EL (cell line): Measurements from ENCODE around the gene DENND2D.
A peak's percentile ranks its signal among the peaks of the same experiment; 100 is the strongest.

Experiments
- DNase-seq: peaks from one replicate; pipeline ENCODE4 v3.0.0-alpha.2; 2016

The DENND2D gene, protein sequence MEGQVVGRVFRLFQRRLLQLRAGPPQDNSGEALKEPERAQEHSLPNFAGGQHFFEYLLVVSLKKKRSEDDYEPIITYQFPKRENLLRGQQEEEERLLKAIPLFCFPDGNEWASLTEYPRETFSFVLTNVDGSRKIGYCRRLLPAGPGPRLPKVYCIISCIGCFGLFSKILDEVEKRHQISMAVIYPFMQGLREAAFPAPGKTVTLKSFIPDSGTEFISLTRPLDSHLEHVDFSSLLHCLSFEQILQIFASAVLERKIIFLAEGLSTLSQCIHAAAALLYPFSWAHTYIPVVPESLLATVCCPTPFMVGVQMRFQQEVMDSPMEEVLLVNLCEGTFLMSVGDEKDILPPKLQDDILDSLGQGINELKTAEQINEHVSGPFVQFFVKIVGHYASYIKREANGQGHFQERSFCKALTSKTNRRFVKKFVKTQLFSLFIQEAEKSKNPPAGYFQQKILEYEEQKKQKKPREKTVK

DNA sequence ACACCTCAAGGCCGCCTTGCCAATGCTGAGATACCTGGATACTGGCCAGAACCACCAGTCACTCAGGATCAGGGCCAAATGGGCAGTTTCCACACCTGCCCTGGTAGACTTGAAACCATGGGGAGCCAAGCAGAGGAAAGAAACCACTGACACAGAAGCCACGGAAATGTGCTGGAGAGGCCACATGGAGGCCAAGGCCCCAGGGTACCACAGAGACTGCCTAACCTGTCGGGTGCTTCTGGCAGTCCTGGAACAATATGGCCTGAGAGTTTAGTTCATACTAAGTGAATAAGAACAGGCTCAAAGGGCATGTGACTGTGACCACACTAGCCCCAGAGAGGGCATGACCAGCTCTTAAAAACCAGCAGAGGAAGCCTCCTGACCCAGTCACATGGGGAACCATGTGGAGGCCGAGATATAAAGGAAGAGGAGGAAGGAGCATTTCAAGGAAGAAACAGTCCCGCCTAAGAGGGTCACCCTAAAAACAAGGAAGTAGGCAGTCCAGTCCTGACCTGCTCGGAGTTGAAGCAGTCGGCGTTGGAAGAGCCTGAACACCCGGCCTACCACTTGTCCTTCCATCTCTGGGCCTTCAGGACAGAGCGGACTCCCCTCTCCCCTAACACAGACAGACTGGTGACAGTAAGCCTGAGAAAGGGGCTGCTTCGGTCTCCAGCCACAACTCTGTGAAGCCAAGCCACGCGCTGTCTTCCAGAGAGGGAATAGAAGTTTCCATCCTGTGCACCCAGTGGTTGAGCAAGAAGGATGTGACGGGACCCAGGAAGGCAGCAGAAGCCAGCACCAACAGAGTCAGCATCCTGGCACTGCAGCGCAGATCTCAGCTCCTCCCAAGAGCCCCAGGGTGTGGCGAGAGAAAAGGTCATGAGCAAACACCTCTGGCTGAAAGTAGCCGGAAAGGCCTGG, at the start of gene DENND2D:
TSS of gene DENND2D (minus strand) at position 766 of the 921 bp plus-strand sequence. CDS start at position 579, 187 bp downstream.
- DNase-seq: no peak

DNA sequence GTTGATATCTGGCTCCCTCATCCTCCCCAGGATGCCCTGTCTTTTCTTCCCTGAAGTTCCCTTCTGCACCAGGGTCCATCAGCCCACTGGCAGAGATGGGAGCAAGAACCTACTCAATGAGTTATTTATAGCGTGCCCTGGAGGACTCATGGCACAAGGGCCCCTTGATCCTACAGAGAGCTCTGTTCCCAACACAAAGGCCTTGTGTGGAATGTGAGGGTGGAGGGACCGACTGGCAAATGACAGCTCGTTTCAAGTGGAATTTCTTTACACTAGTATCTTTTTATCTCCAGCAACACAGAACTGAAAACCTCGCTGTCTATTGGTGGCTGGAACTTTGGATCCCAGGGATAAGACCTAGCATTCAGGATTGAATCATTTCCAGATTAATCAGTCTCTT, 49.5 kb upstream of the DENND2D start:
- DNase-seq: no peak

DNA sequence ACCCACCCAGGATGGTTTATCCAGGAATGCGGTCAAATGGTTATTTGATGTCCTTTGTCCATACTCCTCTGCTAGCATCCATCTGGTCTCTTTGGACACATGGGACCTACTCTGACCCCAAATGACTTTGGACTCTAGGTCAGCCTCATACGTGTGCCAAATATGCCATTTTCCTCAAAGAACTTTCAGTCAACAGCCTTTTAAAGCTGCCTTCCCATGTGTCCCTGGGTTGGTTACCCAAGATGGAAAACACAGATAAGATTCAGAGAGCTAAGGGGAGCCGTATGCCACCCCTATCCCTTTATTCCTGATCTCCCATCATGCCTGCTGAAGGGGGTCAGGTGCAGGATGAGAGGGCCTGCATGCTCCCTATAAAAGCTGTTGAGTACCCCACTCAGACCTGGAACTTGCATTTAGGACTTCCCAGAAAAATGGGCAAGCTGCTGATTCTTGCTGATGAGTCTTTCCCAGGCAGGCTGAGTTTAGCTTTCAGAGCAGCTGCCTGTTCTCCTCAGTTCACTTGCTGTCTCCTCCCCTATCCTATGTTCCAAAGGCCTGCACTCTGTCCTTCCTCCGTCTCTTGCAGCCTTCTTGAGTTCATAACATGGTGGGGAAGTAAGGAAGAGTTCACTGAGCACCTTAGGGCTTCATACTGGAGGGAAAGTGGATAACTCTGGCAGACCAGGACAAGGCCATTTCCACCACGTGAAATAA, 46.8 kb upstream of the DENND2D start:
- DNase-seq: no peak

DNA sequence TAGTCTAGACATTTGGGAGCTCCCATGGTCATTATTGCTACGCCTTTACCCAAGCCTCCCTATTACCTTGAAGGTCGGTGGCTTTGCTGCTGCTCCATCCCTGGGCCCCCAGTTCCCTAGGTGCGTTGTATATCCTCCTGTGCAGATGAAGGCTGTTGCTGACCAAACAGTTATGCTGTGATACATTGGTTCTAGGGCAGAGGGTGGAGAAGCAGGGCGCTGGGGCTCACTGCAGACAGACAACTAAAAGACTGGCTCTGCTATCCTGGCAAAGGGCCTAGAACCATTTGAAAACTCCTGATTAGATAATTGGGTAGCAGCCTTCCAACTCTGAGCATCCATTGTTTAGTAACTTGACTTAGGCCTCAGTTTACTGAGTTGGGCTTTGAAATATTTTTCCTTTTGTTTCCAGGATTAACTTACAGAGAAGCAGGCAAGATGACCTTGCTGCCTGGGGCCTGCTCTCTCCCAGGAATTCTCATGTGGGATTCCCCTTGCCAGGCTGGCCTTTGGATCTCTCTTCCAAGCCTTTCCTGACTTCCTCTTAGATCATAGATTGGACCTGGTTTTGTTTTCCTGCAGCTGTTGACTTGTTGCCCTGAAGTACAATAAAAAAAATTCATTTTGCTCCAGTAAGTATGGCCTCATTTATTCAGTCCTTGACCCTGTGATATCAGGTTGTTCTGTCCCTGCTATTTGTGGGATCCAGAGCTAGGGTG, 42.5 kb upstream of the DENND2D start:
- DNase-seq: no peak

DNA sequence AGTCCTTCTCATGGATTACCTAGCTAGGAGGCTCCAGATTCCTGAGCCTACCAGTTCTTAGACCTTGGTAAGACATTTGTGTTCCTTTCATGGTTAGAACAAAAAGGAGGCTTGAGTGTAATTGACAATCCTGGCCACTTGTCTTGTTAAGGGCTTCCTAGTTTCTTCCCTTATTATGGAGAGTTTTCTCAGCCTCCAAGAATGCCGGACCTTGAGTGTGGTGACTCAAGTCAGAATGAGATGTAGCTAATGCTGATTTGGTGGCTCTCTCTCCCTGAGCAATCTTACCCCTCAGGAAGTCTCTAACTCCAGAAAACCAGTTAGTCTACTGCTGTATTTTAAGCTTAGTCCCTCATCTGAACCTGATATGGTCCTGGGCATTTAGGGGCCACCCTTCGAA, 41.4 kb upstream of the DENND2D start:
- DNase-seq: no peak

DNA sequence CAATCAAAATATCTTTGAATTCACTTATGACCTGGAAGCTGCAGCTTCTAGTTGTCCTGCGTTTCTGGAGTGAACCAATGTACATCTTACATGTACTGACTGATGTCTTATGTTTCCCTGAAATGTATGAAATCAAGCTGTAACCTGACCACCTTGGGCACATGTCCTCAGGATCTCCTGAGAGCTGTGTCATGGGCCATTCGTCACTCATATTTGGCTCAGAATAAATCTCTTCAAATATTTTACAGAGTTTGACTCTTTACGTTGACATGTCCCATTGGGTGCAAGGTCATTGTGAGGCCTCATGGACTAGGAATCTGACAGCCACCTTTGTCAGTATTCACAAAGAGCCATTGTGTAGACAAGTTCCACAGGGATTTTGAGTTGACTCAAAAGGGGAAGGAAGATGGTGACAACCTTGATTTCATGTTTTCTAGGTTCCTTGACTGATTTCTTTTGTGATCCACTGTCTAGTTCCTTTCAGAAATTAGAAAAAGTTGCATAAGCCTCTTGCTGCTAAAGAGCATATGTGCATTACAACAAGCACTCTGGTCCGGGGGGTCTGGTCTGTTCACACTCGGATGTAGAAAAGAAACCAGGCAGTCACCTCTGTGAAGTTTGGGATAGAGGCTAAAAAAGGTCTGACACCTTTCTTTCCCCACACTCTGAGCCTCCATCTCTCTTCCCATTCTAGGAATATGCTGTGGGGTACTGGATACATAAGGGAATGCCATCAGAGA, 37.8 kb upstream of the DENND2D start:
- DNase-seq: no peak

DNA sequence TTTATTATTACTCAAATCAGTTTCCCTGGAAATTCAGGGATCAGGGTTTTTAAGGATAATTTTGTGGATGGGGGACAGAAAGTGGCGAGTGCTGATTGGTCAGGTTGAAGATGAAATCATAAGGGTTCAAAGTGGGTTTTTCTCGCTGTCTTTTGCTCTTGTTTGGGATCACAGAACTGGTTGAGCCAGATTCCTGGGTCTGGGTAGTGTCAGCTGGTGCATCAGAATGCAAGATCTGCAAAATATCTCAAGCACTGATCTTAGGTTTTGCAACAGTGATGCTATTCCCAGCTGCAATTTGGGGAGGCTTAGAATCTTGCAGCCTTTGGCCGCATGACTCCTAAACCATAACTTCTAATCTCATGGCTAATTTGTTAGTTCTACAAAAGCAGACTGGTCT, 36.4 kb upstream of the DENND2D start:
- DNase-seq: no peak

DNA sequence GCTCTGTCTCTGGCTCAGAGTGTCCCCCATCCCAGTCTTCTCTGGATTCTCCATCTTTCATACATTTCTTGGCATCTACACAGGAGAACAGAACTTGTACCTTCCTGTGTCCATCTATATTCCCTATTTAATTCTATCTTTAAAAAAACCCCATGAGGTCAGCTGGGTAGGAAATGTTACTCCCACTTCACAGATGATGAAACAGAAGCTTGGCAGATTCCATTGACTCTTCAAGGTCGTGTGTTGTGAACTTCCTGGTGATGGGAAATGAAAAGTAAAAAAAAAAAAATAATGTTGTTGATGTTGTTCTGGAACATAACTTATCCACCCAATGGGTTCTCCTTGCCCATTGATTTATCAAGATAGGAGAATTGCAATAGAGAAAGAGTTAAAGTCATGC, 35.9 kb upstream of the DENND2D start:
- DNase-seq: no peak

DNA sequence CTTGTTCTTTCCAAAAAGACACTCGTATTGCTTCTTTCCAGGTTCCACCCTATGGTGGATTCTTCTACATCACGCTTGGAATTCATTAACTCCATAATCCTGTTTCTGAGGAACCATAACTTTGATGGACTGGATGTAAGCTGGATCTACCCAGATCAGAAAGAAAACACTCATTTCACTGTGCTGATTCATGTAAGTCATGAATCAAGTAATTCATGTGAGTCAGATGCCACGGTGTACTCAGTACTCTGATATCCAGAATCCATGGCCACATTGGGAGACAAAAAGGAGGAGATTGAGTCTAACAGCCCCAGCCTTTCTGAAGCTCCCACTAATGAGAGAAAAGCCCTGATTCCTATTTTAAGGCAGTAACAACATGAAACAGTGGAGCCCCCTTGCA, 34.4 kb upstream of the DENND2D start:
- DNase-seq: peak; percentile 44

DNA sequence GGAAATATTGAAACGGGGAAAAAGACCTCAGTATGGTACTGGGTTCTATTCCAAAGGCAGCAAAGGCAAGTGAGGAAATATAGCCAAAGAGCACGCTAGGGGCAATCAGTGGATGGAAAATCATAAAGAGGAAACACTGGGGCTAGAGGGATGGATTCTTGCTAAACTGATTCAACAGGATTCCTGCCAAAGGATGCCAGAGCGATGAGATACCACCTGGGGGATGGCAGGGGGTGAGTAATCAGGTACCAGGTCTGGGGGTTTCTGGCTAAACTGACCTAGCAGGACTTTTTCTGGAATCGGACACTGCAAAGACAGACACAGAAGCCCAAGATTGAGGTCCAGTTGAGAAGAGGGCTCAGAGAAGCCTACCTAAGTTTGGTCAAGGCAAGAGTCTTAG, 33.8 kb upstream of the DENND2D start:
- peak; percentile 40 for DNase-seq

DNA sequence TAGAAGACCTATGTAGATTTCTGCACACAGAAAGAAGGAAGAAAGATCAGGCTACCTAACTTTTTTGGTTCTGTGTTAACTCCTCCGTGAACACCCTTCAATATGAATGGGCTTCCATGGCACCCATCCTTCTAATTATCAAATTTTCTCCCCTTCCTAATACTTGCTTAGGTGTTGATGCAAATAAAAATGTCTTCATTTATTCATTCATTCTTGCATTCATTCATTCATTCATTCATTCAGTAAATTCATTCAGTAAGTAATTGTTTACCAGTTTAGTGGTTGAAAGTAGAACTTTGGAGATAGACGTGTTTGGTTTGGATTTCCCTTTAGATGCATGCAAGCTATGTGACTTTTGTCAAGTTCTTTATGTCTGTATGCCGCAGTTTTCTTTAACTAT, 31.7 kb upstream of the DENND2D start:
- no peak for DNase-seq

DNA sequence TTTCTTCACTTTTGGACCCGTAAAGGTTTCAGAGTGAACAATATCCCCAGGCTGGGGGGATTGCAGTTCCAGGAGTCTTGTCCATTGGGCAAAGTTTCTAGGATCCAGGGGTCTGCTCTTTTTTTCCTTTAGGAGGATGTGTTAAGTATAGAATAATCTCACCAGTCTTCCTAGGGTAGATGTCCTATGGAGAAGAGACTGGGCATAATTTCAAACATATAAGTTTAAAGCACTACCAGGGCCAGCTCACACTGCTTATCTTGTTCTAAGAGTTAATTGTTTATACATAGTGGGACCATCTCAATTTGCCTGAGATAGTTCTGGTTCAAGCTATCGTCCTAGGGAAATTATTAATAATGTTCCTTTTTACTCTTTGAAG, 28.3 kb upstream of the DENND2D start:
- no peak for DNase-seq

DNA sequence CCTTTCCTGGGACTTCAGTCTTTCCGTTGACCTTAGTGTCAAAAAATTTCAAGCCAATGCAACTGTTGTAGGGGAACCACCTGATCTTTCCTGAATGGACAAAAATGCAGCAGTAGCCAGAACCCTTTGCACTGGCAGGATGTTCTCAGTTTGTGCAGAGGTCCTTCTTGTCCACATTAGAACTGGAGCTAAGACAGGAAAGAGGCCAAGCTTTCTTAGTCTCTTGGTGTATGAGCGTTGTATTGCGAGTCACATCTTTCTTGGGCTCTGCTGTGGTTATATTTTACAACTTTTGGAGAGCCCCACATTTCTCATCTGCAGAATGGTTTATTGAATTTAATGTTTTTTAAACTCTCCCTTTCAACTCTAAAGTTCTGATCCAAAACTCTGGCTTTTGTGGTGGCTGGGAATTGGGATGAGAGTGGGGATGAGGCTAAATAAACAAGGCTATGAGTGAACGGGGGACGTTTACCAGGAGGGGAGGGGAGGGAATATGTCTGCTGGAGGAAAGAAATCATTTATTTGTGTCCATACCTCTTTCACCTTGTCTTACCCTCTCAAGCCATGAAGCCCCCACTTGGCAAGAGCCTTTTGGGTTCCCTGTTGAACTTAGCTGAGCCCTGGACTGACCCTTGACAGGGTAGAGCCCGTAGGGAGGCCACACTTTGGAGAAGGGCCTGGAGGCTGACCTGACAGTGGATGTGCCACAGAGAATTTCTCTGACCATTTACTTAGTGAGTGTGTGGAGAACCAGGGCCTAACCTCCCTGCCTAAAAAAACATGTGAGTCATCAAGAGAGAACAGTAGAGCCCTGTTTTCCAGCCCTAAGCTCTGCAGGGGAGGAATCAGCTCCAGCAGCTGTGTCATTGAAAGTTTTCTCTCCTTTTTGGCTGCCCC, 27.7 kb upstream of the DENND2D start:
- peak; percentile 84 for DNase-seq

DNA sequence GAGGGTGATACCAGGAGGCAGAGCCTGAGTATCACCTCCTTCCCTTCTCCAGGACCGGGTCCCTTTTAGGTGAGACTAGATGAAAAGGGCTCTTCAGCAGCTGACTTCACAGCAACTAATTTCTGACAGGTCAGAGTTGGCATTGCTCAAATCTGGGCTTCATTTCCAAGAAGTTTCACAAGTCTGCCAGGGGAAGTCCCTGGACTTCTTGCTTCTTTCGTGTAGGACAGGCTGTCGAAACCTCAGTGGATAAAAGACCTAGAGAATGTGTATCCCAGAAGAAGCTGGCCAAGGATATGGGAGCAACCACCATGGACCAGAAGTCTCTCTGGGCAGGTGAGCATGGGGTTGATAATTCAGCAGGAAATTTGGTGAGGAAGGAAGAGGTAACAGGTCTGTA, 27.0 kb upstream of the DENND2D start, which contains the start of gene CHI3L2:
TSS of gene CHI3L2 (plus strand) at position 280 of the 400 bp plus-strand sequence. CDS start at position 297, 17 bp downstream.
- DNase-seq: no peak

DNA sequence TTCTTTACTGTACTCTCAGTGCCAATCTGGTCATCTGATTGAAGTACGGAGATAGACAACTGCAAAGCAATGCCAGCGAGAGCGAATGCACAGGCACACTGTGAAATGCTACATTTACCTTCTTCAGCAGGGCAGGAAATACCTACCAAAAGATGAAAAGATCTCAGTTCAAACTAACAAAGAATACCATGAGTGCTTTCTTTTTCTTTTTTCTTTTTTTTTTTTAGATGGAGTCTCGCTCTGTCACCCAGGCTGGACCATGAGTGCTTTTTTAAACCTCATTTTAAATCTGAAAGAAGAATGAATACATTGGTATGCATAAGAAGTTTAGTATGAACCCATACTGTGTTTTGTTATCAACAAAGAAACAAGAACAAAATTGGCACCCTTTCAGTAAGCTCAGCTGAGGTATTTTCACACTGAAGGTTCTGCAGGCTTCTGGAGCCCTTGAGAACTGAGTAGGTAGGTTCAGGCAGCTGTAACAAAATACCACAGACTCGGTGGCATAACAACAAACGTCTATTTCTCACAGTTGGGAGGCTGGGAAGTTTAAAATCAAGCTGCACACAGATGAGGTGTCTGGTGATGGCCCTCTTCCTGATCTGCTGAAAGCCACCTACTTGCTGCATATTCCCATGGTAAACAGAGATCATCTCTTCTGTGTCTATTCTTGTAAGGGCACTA, 25.4 kb upstream of the DENND2D start:
- no peak for DNase-seq

DNA sequence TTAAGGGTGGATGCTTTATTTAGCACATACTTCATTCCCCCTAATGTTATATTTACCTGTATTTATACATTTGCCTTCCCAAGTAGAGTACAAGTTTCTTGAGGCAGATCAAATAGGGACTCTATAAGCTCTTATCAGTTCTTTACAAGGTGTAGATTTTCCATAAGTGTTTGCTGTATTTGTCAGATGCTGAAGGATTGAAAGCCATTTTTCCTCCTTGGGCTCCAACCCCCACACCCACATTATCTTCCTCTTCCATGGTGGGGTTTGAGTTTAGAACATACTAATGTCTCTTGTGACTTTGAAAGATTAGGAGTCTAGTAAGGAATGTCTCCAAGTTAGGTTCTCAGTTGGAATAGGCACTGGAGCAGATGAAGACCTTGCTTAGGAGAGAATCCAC, 24.6 kb upstream of the DENND2D start:
- no peak for DNase-seq

DNA sequence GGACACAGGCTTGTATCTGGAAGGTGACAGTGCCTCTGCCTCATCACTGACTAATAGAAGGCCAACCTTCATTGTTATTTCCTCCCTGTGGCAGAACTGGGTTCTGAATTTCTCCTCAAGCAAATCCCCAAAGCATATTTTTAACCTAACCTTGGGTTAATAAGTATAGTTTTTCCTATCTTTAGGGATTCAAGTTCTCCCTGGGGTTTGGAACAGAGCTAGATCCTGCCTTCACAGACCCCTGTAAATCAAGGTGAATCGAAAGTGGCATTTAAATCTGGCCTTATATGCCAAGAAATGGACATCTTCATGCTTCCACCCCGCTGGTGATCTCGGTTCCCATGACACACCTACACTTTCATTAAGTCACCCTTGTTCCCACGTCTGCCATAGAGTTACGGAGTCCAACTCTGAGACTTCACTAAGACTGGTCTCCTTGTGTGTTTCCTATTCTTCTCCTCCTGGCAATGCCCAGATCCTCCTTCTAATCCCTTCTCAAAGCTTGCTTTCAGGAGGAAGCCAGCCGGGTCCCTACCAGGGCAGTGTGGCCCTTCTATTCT, 22.8 kb upstream of the DENND2D start:
- no peak for DNase-seq

DNA sequence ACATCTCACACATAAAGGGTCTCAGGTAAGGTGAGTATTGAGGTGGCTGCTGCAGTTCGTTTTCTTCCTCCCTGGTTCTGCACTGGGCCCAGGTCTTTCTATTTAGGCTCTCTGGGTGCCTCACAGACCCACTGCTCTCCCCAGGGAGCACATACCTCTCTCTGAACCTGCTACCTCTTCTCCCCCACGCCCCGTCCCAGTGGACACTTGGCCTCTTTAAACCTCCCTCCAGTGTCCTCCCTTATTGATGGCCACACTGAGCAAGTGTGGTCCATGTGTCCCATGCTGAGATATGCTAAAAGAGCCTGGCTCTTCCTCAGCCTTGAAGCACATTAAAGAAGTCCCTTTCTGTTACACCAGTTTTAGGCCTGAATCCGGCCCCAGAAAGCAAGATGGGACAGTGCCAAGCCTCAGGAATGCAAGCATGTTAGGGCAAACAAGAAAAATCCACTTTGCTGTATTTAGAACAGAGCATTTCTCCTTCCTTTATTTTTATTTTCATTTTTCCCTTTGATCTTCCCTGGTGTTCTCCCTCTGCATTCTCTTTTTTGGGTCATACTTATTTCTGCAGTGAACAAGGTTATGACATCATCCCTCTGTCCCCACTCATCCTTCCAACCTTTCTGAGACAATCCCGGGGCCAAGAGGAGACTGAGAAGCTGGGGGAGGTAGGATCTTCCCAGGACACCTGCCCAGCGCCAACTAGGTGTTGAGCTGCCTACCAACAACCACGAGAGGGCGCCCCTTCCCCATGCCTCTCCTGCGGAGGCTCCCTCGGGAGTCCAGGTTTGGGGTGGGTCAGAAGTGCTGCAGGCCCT, 22.1 kb upstream of the DENND2D start:
- DNase-seq: peak; percentile 68
